Psoas muscle (tissue), 8 donors: Measurements from ENCODE around the gene MBD5. TPM values are rescaled to one million over a fixed set of nuclear protein-coding genes. Genes with fewer than 3 reads are reported as not detected.

ENCODE experiments used
- ATAC-seq, 4 donors: fragments of 200-7000 bp; cut with Tn5 transposase; one replicate each; pipeline ENCODE4 v1.9.1; 2020; ENCODE audit warnings: moderate library complexity in 3 of 4, mild to moderate bottlenecking in 2 of 4
- DNase-seq, 2 donors: peaks; one replicate each; pipeline ENCODE4 v3.0.0-alpha.2; 2020
- H3K27ac ChIP-seq: fragments of 200-600 bp; one replicate; pipeline ENCODE4 v1.8.0; 2022
- H3K27me3 ChIP-seq, 3 donors: fragments of 200-600 bp in 1 of 3; one replicate each; pipeline versions ENCODE4 v1.6.1 to v1.8.0; 2013 to 2022; ENCODE audit warnings: low read length in 2 of 3, mild to moderate bottlenecking in 2 of 3, moderate library complexity in 1 of 3; ENCODE audit not compliant: insufficient read depth in 3 of 3
- H3K36me3 ChIP-seq, 2 donors: fragments of 200-600 bp in 1 of 2; one replicate each; pipeline versions ENCODE4 v1.6.1 to v1.8.0; 2013 to 2022; ENCODE audit warnings: low read depth in 1 of 2, mild to moderate bottlenecking in 1 of 2, moderate library complexity in 1 of 2; ENCODE audit not compliant: insufficient read depth in 1 of 2
- H3K4me1 ChIP-seq: fragments of 200-600 bp; one replicate; pipeline ENCODE4 v1.8.0; 2022
- H3K4me3 ChIP-seq: fragments of 200-600 bp; one replicate; pipeline ENCODE4 v1.8.0; 2022; ENCODE audit warnings: mild to moderate bottlenecking
- H3K9me3 ChIP-seq: fragments of 200-600 bp; one replicate; pipeline ENCODE4 v1.8.0; 2022
- CTCF ChIP-seq: fragments of 200-600 bp; IDR thresholded peaks from one replicate; pipeline ENCODE4 v1.8.0; 2022; ENCODE audit warnings: antibody characterized with exemption
- WGBS, 3 donors: extraction: QIAGEN DNeasy Blood & Tissue Kit; methylation state at CpG; one replicate each; pipeline versions ENCODE4 v1.1.6 to v1.1.7; 2013; 5-methylcytosine and 5-hydroxymethylcytosine counted together
- intact Hi-C, 2 donors: fragments of 100-400 bp; cut with DNase I; formaldehyde crosslinking; loops; one replicate each; pipeline versions ENCODE4 v1.11.0 to v1.14.2; 2022
- polyA plus RNA-seq, 3 donors: library from polyadenylated mRNA; stranded (reverse); fragments of 200-250 nt; gene quantifications; one replicate each; pipeline ENCODE4 v1.2.3, GENCODE V29; 2013
- total RNA-seq, 4 donors: library from RNA; stranded (reverse); fragmentation: NEBNext Ultra II Directional in 2 of 4; extraction: Animal tissue kit (Norgen Biotek cat#: 25700) in 2 of 4; gene quantifications; one replicate each; pipeline versions ENCODE4 v1.2.1 to v1.2.4, GENCODE V29; 2021 to 2023
- donor health status: healthy with polysubstance abuse.
- donor health status: DM: no; HTN: no; CAD: no; lungs with moderate emphysema.
- donor health status: Bipolar disorder and iron deficiency.
- donor health status: healthy.
- donor health status: DM: yes; HTN: yes; CAD: no.
- donor health status: DM: no; HTN: no; CAD: no.
- donor health status: DM: no; HTN: no; CAD: no.
- donor health status: DM: yes; HTN: yes; CAD: no.

The MBD5 gene
- total and polyA plus RNA-seq, 7 donors: 3.2 to 36.5 (median 17.5) TPM

- H3K4me3 ChIP-seq: no peak overlapping the region
- H3K27me3 ChIP-seq: no peaks in the 10 kb centered on the region
- H3K4me1 ChIP-seq: no peaks in the 10 kb centered on the region
- H3K27ac ChIP-seq: no peak overlapping the region
- no peak for TF ChIP-seq CTCF
- ATAC-seq (no peak), DNase-seq (no peak)
- intact Hi-C loops: no loop called here
- no peaks in the 10 kb centered on the region for H3K36me3 ChIP-seq
- H3K9me3 ChIP-seq: no peaks in the 10 kb centered on the region
These were observed 75.1 kb downstream of the MBD5 start for GRCh38 chr2:148096012-148096411.

- 5 to 17% (median 16%) methylated on average over 1 of the region's 1 CpG for WGBS, 3 donors
- Histone ChIP-seq H3K36me3 (no peaks in the 10 kb centered on the region), H3K9me3 (no peaks in the 10 kb centered on the region), H3K27ac (no peak overlapping the region), H3K4me3 (no peak overlapping the region), H3K27me3 (no peaks in the 10 kb centered on the region), H3K4me1 (no peaks in the 10 kb centered on the region)
- no peak for TF ChIP-seq CTCF
- DNase-seq: no peak
- intact Hi-C loops: no loop called here
- ATAC-seq: no peak
These were observed 81.8 kb downstream of the MBD5 start for GRCh38 chr2:148102641-148103040.

- TF ChIP-seq CTCF: no peak
- Histone ChIP-seq H3K27ac (no peak overlapping the region), H3K9me3 (no peaks in the 10 kb centered on the region), H3K27me3 (no peaks in the 10 kb centered on the region), H3K4me1 (no peaks in the 10 kb centered on the region), H3K36me3 (no peaks in the 10 kb centered on the region), H3K4me3 (no peak overlapping the region)
- DNase-seq (no peak), ATAC-seq (no peak)
- intact Hi-C loops: no loop called here
These were observed 83.1 kb downstream of the MBD5 start for GRCh38 chr2:148103946-148104345.

GRCh38 chr2:148106331-148106730 lies 85.4 kb downstream of the MBD5 start:
- H3K4me3 ChIP-seq: no peak overlapping the region
- DNase-seq: no peak
- no peak for TF ChIP-seq CTCF
- H3K4me1 ChIP-seq: no peaks in the 10 kb centered on the region
- intact Hi-C loops: no loop called here
- H3K9me3 ChIP-seq: no peaks in the 10 kb centered on the region
- no peaks in the 10 kb centered on the region for H3K36me3 ChIP-seq
- H3K27me3 ChIP-seq: no peaks in the 10 kb centered on the region
- H3K27ac ChIP-seq: no peak overlapping the region
- ATAC-seq: no peak

- no peak for TF ChIP-seq CTCF
- no peak overlapping the region for H3K27ac ChIP-seq
- DNase-seq (no peak), ATAC-seq (no peak)
- intact Hi-C loops: no loop called here
- no peaks in the 10 kb centered on the region for H3K4me1 ChIP-seq
- no peaks in the 10 kb centered on the region for H3K9me3 ChIP-seq
- 94 to 95% (median 94%) methylated on average over 5 of the region's 5 CpGs for WGBS, 3 donors
- no peak overlapping the region for H3K4me3 ChIP-seq
- no peaks in the 10 kb centered on the region for H3K36me3 ChIP-seq
- H3K27me3 ChIP-seq: no peaks in the 10 kb centered on the region
These were observed 87.5 kb downstream of the MBD5 start for GRCh38 chr2:148108385-148108784.
